NB4 (cell line): Measurements from ENCODE around the gene VPREB3.

ENCODE experiments used
- DNase-seq: peaks from one replicate; pipeline ENCODE4 v3.0.0; 2010; ENCODE audit warnings: low read depth
- H3K4me3 ChIP-seq: one replicate; pipeline ENCODE4 v1.5.1; 2011; ENCODE audit warnings: mild to moderate bottlenecking, low read depth, low read length, moderate library complexity
- MYC ChIP-seq: IDR thresholded peaks from 2 replicates; pipeline ENCODE4 v1.6.1; 2011; ENCODE audit warnings: low read depth, low read length
- POLR2A ChIP-seq: IDR thresholded peaks from 2 replicates; pipeline ENCODE4 v1.6.1; 2011; ENCODE audit warnings: mild to moderate bottlenecking; ENCODE audit not compliant: insufficient read length; ENCODE audit errors: extremely low read depth
- TF ChIP-seq, protein P1 (sequence below): IDR thresholded peaks from 2 replicates; pipeline ENCODE4 v1.6.1; 2011; ENCODE audit warnings: low read depth, low read length
- TF ChIP-seq, protein P2 (sequence below): IDR thresholded peaks from one replicate; pipeline ENCODE4 v1.5.1; 2012; ENCODE audit warnings: low read depth, low read length

Gene VPREB3

GRCh38 chr22:23772315-23772648 is 18.1 kb upstream of the VPREB3 start:
- no peak for TF ChIP-seq POLR2A
- TF ChIP-seq MYC = no peak
- DNase-seq = no peak
- no peak overlapping the region for H3K4me3 ChIP-seq

- H3K4me3 ChIP-seq = no peak overlapping the region
- no peak for DNase-seq
- TF ChIP-seq, protein P1, sequence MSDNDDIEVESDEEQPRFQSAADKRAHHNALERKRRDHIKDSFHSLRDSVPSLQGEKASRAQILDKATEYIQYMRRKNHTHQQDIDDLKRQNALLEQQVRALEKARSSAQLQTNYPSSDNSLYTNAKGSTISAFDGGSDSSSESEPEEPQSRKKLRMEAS = no peak
- TF ChIP-seq, protein P2, sequence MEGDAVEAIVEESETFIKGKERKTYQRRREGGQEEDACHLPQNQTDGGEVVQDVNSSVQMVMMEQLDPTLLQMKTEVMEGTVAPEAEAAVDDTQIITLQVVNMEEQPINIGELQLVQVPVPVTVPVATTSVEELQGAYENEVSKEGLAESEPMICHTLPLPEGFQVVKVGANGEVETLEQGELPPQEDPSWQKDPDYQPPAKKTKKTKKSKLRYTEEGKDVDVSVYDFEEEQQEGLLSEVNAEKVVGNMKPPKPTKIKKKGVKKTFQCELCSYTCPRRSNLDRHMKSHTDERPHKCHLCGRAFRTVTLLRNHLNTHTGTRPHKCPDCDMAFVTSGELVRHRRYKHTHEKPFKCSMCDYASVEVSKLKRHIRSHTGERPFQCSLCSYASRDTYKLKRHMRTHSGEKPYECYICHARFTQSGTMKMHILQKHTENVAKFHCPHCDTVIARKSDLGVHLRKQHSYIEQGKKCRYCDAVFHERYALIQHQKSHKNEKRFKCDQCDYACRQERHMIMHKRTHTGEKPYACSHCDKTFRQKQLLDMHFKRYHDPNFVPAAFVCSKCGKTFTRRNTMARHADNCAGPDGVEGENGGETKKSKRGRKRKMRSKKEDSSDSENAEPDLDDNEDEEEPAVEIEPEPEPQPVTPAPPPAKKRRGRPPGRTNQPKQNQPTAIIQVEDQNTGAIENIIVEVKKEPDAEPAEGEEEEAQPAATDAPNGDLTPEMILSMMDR = no peak
- no peak for TF ChIP-seq POLR2A
- no peak for TF ChIP-seq MYC
These were observed 15.2 kb upstream of the VPREB3 start for GRCh38 chr22:23769321-23769965.

DNA sequence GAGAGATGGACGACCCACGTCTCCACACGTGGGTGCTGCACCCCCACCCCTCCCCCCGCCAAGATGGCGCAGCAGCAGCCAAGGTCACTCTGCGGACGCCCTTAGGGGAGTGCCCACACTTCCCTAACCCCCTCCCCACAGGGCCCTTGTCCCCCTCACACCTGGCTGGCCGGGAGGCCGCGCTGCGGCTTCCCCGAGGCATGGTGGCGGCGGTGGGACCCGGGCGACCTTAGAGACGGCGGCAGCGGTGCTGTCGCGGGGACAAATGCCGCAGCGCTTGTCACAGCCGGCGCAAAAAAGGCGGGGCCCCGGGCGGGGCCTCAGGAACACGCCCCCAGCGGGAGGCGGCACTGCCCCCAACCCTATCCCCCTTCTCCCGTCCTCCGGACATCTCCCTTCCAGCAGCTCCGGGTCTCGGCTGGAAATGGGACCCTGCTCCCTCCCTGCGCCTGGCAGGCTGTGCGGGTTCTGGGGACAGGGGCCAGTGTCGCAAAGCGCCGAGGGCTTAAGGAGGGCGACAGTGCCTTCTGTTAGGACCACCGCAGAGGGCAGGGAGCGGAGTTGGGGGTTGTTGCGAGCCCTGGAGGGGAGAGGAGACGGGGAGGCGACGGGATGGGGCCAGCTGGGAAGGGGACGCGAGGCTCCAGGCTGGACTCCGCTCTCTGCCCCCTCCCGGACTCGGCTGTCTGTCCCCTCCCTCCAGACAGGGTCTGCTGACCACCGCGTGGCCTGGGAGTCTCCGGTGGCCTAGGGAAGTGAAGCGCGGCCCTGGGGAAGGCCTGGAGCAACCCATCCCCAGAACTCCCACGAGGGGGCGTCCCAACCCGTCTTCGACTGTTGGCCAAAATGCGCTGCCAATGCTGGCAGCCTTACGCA is 13.7 kb upstream of the VPREB3 start, which contains the start of gene CHCHD10:
Gene CHCHD10, minus strand, starts transcription at position 300 of the 876 bp plus-strand sequence. Its CDS starts 98 bp downstream, at position 202.
- peak within 1 kb of the TSS; percentile 85 for H3K4me3 ChIP-seq
- peak; percentile 88 for DNase-seq
- TF ChIP-seq, protein P2 = peak; percentile 69
- TF ChIP-seq MYC (peak; percentile 73), POLR2A (peak; percentile 59)
- TF ChIP-seq, protein P1 = peak; percentile 42; the same call in 1 of the 2 replicates

- no peak for DNase-seq
- TF ChIP-seq, protein P2 = no peak
- TF ChIP-seq MYC (no peak), POLR2A (no peak)
- TF ChIP-seq, protein P1 = no peak
- H3K4me3 ChIP-seq = peak overlapping the region; percentile 85
These were observed 13.1 kb upstream of the VPREB3 start for GRCh38 chr22:23767303-23767672.

- DNase-seq = no peak
- no peak for TF ChIP-seq MYC
- TF ChIP-seq, protein P1 = no peak
- no peak for TF ChIP-seq POLR2A
- TF ChIP-seq, protein P2 = no peak
- H3K4me3 ChIP-seq = no peak overlapping the region
These were observed 11.0 kb upstream of the VPREB3 start for GRCh38 chr22:23764899-23765881.
